GM12873 (cell line): ENCODE results near the gene IRX2.

Experiments used
- TF ChIP-seq, protein P1 (sequence below): IDR thresholded peaks from 2 replicates; pipeline ENCODE4 v1.5.1; 2012; ENCODE audit warnings: low read depth, mild to moderate bottlenecking, moderate library complexity, low read length, control low read depth; ENCODE audit not compliant: insufficient read depth; ENCODE audit errors: missing control alignments

IRX2 gene

DNA sequence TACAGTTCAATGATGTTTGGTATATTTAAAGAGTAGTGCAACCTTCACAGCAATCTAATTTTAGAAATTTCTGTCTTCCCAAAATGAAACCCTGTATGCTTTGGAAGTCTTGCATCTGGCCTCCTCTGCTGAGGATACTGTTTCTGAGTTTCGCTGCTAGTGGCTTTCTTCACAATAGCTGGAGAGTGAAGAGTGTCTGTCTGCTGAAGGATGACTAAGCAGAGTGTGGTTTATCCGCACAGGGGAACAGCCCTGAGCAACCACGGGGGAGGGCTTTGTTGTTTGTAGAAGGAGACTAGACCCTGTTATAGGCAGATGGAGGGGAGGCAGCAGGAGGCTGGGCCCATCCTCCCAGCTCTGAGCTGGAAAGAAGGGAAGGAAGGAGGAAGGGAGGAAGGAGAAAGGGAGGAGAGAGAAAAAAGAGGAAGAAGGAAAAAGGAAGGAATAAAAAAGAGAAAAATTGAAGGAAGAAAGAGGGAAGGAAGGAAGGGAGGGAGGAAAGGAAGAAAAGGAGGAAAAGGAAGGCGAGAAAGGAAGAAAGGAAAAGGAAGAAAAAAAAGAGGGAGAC is 10.5 kb upstream of the IRX2 start:
- TF ChIP-seq, protein P1, sequence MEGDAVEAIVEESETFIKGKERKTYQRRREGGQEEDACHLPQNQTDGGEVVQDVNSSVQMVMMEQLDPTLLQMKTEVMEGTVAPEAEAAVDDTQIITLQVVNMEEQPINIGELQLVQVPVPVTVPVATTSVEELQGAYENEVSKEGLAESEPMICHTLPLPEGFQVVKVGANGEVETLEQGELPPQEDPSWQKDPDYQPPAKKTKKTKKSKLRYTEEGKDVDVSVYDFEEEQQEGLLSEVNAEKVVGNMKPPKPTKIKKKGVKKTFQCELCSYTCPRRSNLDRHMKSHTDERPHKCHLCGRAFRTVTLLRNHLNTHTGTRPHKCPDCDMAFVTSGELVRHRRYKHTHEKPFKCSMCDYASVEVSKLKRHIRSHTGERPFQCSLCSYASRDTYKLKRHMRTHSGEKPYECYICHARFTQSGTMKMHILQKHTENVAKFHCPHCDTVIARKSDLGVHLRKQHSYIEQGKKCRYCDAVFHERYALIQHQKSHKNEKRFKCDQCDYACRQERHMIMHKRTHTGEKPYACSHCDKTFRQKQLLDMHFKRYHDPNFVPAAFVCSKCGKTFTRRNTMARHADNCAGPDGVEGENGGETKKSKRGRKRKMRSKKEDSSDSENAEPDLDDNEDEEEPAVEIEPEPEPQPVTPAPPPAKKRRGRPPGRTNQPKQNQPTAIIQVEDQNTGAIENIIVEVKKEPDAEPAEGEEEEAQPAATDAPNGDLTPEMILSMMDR = no peak

DNA sequence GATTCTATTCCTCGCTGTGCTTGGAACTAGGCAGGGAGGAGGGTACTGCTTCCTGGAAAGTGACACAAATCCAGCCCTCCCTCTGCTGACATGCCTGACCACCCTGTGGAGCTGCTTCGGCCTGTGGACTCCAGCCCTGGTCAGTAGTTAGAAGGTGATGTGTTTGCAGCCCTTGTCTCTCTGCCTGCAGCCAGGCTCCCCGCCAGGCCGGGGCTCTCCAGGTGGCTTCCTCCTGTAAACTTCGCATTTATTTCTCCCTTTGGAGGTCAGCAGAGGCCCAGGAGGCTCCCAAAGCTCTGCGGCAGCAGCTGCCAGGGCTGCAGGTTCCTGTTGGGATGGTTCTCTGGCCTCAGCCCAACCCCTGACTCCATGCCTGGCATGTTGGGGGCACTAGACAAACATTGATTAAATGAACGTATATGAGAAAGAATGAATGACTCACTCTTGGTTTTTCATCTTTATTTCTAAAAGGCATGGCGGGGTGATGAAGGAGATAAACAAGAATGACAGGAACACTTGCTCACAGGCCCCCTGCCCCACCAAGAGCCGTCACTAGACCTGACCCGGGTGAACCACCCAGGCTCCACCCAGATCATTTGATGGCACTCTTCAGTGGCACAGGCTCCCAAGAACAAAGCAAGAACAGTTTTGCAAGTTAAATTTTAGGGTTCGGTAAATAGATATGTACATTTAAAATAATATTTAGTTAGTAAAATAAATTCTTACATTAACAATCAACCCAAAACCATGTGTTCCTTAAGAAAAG is 8.4 kb upstream of the IRX2 start:
- TF ChIP-seq, protein P1 = no peak

DNA sequence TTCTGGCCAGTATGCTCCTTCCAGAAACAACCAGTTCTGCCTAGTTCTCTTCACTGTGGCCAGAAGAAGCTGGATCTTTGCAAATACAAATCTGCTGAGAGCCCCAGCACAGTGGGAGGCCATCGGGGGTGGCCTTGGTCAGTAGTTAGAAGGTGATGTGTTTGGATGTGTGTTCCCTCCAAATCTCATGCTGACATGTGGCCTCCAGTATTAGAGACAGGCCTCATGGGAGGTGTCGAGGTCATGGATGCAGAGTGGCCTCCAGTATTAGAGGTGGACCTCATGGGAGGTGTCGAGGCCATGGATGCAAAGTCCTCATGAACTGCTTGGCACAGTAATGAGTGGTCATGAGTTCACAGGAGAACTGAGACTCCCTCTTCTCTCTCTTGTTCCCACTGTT is 7.6 kb upstream of the IRX2 start:
- TF ChIP-seq, protein P1 = no peak

DNA sequence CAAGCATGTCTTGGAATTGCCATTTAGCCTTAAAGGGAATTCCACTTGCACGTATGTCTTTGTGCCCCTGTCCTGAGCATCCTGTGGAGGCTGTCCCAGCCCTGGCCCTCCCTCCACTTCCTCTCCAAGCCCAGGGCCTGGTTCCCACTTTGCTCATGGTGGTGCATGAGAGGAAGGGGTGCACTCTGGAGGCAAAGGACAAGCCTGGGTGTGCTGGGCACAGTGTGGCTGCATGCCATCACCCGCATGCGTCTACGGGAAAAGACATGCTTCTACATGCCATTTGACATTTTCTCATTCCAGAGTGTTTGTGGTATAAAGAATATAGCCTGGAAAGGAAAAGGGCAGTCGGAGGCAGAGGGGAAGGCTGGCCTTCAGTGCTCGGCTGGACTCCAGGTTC is 7.2 kb upstream of the IRX2 start:
- TF ChIP-seq, protein P1 = no peak

DNA sequence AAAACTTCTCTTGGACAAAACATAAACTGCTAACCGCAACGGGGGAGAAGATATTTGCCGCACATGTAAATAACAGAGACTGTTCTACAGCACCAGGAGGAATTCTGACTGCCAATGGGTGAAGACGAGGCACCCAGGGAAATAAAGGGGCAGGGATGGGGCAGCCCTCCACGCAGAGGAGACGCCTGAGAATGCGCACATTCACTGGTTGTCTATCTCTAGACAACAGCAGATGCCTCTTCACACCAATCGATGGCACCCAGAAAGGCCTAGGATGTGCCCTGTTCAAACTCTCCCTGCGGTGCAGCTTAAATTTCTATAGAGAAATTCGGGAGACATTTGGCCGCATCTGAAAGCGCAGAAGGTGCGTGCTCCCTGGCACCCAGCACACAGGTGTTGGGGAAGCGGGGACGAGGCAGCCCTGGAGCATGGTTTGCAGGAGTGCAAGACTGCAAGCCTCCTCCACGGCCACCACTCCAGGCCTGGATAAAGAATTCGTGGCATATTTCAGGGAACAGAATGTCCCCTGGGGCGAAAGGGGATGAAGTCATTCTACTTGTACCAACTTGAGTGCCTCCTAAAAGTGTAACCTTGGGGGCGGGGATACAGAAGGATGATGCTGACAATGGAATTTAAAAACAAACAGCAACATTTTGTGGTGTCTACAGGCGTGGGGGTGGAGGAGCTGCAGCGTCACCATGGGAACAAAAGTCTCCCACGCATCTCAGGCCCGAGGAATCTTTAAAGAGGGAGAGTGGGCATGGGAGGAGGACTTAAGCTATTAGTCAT is 6.3 kb upstream of the IRX2 start:
- TF ChIP-seq, protein P1 = no peak

DNA sequence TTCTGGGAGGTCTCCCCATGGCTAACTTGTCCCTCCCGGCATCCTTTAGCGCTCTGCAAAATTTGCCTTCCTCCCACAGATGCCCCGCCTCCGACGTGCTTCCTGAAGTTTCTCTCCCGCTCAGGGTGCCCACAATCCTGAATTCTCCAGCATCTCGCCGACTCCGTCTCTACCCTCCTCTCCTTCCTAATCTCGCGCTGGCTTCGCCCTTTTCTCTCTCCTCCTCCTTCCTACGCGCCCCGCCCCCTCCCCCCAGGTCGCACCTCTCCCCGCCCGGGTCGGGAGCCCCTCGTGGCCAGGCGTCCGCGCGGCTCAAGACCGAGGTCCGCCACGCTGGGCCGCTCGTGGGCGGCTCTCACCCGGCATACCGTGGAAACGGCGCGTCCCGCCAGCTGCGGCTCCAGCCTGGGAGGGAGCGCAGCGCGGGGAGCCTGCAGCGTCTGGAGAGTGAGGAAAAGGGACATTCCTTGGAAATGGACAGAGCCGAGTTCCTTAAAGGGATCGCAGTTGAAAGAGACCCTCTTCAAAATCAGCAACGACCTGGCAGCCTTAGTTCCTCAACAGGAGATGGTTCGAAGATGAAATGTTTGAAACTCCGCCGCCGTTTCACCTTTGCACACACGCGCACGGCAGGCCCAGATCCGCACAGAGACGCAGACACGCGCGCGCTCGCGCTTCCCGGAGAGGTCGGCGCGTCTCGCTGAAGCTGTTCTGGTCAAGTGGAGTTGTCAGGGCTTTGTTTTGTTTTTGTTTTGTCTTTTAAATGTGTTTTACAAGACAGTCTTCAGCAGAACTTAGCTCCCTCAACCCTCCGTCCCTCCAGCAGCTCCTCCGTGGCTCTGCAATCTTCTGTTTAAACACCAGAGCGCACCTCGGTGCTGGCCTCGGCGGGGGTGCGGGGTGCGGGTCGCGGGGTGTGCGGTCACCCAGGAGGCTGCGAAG is 5.0 kb upstream of the IRX2 start:
- TF ChIP-seq, protein P1 = no peak

DNA sequence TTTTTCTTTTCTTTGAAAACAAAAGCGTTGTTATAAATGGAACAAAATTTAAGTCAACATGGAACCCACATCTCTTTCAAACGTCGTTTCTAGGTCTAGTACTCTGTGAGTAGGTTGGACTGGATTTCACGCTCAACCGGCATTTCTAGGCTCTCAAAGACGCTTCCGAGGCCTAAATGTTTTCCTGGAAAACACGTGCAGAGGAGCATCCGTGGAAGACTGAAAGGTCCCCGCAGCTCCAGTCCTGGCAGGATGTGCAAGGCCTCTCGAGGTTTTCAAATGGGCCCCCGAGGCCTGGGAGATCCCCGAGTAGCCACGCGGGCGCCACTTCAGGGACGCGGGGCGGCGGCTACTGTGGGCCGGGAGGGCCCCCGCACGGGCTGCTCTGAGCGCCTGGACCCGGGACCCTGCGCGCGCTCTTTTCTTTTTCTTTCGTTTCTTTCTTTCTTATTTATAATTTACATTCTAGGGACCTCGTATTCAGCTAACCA is 4.2 kb upstream of the IRX2 start:
- TF ChIP-seq, protein P1 = no peak
